Cortex of kidney (tissue), 1 donor: ENCODE results near the gene LSR.
"Not testable (repeated sequence)": the region's sequence is repeated elsewhere in the genome, so short reads cannot be mapped to it uniquely, and the experiment has no call there.

Experiments used
- DNase-seq: peaks from one replicate; lab custom pipeline; 2025; lab: John Stamatoyannopoulos, UW

LSR gene

DNA sequence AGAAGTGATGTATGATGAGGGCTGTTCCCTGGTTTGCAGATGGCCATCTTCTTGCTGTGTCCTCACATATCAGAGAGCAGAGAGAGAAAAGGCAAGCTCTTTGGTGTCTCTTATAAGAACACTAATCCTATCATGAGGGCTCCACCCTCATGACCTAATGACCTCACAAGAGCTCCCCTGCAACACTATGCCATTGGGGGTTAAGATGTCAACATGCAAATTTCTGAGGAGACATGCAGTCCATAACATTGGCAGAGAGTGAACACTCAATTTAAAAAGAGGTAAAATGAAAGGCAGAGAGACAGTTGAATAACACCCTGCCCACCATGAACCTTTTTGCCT, 31.2 kb upstream of the LSR start:
- no peak for DNase-seq

GRCh38 chr19:35219008-35219407, 29.8 kb upstream of the LSR start:
- no peak for DNase-seq

GRCh38 chr19:35220315-35220921, 28.4 kb upstream of the LSR start:
- no peak for DNase-seq

- not testable (repeated sequence) for DNase-seq
Measured at GRCh38 chr19:35220973-35221590, 27.7 kb upstream of the LSR start.

DNA sequence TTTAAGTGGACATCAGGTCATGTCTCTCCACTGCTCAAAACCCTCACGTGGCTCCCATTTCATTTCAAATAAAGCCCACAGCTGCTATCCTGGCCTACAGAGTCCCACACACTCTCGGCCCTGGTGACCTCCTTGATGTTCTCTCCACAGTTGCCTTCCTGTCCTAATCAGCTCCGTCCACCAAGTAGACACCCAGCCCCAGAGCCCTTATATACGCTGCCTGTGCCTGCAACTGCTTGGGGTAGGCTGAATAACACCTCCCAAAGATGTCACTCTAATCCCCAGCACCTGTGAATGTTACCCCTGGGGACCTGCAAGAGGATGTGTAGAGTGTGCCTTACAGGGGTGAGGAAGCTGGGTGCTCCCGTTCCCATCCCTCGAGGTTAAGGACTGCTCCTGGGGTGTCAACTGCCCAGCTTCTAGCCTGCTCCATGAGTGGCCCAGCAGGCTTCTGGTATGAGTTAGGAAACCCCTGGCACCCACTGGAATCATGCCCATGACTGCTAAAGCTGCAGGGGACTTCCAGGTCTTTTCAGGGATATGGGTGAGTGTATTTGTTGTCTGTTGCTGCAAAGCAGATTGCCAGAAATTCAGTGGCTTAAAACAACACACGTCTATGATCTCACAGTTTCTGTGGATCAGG, 26.3 kb upstream of the LSR start:
- DNase-seq = no peak

GRCh38 chr19:35223084-35223790, 25.6 kb upstream of the LSR start:
- DNase-seq = no peak

DNA sequence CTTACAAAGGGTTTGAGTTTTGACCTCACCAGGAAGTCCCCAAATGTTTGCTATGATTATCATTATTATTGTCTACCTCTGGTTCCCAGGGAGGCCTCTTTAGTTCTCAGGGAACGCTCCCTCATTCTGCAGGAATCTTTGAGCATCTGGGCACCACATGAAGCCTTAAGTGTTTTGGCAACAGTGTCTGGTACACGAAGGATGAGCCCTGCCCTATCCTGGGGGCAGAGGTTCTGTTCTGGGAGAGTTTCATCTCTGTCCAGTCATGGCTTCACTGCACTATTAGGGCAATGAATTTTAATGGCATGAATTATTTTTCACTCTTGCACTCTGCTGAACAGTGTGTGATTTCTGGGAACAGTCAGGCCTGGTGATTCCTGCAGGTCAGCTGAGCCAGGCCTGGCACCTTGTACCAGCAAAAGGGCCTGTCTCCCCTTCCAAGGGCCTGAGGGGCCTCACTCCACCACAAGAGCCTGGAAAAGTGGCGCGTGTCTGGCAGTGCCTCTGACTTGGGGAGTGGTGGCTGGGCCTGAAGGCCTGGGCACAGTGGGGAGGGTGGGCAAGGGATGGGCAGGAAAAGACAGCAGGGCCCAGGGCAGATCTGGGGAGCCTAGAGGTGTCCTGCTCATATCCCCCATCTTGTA, 24.8 kb upstream of the LSR start:
- no peak for DNase-seq

GRCh38 chr19:35224681-35225571, 23.9 kb upstream of the LSR start:
- no peak for DNase-seq

DNA sequence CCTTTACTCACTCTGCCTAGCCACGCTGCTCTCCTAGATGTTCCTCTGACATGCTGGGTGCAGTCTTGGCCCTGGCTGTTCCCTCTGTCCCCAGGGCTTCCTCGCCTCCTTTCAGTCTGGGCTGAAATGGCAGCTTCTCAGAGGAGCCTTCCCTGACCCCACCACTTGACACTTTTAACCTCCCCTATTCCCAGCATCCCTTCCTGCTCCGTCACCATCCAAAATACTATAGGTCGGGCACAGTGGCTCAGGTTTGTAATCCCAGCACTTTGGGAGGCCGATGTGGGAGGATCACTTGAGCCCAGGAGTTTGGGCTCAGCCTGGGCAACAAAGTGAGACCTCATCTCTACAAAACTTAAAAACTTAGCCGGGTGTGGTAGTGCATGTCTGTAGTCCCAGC, 22.9 kb upstream of the LSR start:
- no peak for DNase-seq

- DNase-seq = no peak
Measured at GRCh38 chr19:35226748-35227147, 22.1 kb upstream of the LSR start.

- DNase-seq = no peak
Measured at GRCh38 chr19:35228177-35228930, 20.4 kb upstream of the LSR start, which contains the start of gene FAM187B. Gene FAM187B (minus strand): TSS chr19:35228739. CDS start chr19:35228680, 59 bp downstream.

DNA sequence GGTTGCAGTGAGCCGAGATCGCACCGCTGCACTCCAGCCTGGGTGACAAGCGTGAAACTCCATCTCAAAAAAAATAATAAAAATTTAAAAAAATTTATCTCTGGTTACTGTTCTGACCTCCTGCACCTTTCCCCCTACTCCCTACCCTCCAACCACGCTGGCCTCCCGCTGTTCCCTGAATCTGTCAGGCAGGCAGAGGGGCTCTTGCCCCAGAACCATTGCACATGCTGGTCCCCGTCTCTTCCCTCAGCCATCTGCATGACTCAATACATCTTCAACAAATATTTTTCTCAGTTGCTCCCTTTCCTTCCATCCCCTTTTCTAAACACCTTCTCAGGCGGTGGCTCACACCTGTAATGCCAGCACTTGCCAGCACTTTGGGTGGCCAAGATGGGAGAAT, 19.2 kb upstream of the LSR start:
- no peak for DNase-seq

GRCh38 chr19:35231956-35232645, 16.7 kb upstream of the LSR start:
- DNase-seq = no peak

GRCh38 chr19:35232912-35233311, 15.9 kb upstream of the LSR start:
- no peak for DNase-seq

DNA sequence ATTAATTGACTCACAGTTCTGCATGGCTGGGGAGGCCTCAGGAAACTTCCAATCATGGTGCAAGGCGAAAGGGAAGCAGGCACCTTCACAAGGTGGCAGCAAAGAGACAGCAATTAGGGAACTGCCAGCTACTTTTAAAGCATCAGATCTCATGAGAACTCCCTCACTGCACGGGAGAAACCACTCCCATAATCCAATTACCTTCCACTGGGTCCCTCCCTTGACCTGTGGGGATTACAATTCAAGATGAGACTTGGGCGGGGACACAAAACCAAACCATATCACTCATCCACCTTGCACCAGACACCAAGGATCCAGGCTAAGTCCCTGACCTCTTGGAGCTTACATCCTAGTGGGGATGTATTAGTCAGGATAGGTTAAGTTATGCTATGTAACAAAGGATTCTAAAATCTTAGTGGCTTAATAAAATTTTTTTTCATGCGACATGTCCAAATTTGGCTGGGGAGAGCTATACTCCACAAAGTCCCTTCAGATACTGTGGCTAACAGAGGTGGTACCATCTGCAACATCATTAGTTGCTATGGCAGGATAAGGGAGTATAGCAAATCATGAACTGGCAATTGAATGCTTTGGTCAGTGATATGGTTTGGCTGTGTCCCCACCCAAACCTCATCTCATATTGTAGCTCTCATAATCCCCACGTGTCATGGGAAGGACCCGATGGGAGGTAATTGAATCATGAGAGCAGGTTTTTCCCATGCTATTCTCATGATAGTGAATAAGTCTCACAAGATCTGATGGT, 12.0 kb upstream of the LSR start:
- DNase-seq = no peak

DNA sequence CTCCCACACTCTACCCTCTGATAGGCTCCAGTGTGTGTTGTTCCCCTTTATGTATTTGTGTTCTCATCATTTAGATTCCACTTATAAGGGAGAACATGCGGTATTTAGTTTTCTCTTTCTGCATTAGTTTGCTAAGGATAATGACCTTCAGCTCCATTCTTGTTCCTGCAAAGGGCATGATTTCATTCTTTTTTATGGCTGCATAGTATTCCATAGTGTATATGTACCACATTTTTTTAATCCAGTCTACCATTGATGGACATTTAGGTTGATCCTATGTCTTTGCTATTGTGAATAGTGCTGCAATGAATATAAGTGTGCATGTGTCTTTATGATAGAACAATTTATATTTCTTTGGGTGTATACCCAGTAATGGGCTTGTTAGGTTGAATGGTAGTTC, 9.2 kb upstream of the LSR start:
- not testable (repeated sequence) for DNase-seq

- no peak for DNase-seq
Measured at GRCh38 chr19:35240327-35240726, 8.5 kb upstream of the LSR start.

DNA sequence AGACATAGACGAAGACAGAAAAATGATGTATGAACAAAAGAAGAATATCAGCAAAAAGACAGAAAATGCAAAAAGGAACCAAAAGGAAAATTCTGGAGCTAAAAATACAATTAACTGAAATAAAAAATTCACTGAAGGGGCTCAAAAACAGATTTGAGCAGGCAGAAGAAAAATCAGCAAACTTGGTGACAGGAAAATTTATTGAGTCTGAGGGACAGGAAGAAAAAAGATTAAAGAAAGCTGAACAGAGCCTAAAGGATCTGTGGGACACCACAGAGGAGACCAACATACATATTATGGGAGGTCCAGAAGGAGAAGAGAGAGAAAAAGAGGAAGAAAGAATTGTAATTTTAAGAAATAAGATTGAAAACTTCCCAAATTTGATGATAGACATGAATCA, 7.4 kb upstream of the LSR start:
- no peak for DNase-seq

GRCh38 chr19:35246466-35247092, 2.2 kb upstream of the LSR start:
- DNase-seq = no peak
